H7 (cell line): ENCODE results near the gene PPP1R9A. TPM values are rescaled to one million over a fixed set of nuclear protein-coding genes. Genes with fewer than 3 reads are reported as not detected.

ENCODE experiments used
- DNase-seq: peaks from one replicate; pipeline ENCODE4 v3.0.0; 2012
- H3K27me3 ChIP-seq: 2 replicates; pipeline ENCODE4 v1.6.0; 2011; ENCODE audit warnings: mild to moderate bottlenecking, low read length; ENCODE audit not compliant: control insufficient read depth, insufficient read depth
- H3K36me3 ChIP-seq: replicated peaks from 2 replicates; pipeline ENCODE4 v1.5.1; 2011; ENCODE audit warnings: low read length; ENCODE audit not compliant: control insufficient read depth, insufficient read depth
- H3K4me3 ChIP-seq: 2 replicates; pipeline ENCODE4 v1.5.1; 2011; ENCODE audit warnings: low read depth, mild to moderate bottlenecking, control low read depth, low read length, moderate library complexity; ENCODE audit not compliant: insufficient read depth
- total RNA-seq: library from RNA; depleted of rRNA; stranded (reverse); fragments of >200 nt; shearing (Covaris generic); gene quantifications from 2 replicates; pipeline ENCODE4 v1.2.3, GENCODE V29; 2014

PPP1R9A gene
- total RNA-seq, 1 experiment from 2014 or later, result 8.0 TPM

DNA sequence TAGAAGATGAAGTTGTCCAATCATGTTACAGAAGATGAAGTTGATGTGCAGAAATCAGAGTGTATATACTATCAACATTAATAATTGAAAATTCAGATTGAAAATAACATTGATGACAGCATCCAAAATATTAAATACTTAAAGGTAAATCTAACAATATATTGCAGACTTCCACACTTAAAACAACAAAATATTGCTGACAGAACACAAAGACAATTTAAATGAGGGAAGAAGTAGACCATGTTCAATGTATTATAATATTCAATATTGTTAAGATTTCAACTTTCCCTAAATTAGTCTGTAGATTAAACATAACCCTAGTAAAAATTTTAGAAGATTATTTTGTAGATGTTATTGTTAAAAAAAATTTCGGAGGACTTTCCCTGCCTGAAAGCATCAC, 265.0 kb downstream of the PPP1R9A start:
- no peak for DNase-seq
- H3K27me3 ChIP-seq, result no peaks in the 10 kb centered on the region
- H3K36me3 ChIP-seq, result no peaks in the 10 kb centered on the region
- H3K4me3 ChIP-seq, result no peak overlapping the region

DNA sequence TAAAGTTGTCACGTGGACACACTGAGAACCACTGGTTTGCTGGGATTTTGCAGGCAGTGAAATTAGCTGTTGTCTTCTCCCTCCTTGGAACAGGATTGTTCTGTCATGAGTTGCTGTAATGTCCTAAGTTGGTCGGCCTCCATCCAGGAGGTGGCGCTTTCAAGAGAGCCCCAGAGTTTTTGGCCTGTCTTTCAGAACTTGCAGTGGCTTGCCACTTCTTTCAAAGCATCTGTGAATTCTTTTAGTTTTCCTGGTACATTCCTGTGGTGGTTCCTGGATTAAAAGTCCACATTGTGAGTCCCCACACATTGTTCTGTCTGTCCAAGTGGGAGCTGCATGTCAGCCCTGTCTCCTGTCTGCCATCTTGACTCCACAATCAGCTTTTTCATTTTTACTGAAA, 283.1 kb downstream of the PPP1R9A start:
- H3K4me3 ChIP-seq, result no peak overlapping the region
- no peaks in the 10 kb centered on the region for H3K27me3 ChIP-seq
- H3K36me3 ChIP-seq, result no peaks in the 10 kb centered on the region
- DNase-seq, result peak; percentile 2

- no peak for DNase-seq
- Histone ChIP-seq H3K27me3 (no peaks in the 10 kb centered on the region), H3K4me3 (no peak overlapping the region), H3K36me3 (no peaks in the 10 kb centered on the region)
Observed at GRCh38 chr7:95191795-95192194, 284.4 kb downstream of the PPP1R9A start.

- DNase-seq, result no peak
- Histone ChIP-seq H3K4me3 (no peak overlapping the region), H3K27me3 (no peaks in the 10 kb centered on the region), H3K36me3 (no peaks in the 10 kb centered on the region)
Observed at GRCh38 chr7:95198863-95199262, 291.5 kb downstream of the PPP1R9A start.

DNA sequence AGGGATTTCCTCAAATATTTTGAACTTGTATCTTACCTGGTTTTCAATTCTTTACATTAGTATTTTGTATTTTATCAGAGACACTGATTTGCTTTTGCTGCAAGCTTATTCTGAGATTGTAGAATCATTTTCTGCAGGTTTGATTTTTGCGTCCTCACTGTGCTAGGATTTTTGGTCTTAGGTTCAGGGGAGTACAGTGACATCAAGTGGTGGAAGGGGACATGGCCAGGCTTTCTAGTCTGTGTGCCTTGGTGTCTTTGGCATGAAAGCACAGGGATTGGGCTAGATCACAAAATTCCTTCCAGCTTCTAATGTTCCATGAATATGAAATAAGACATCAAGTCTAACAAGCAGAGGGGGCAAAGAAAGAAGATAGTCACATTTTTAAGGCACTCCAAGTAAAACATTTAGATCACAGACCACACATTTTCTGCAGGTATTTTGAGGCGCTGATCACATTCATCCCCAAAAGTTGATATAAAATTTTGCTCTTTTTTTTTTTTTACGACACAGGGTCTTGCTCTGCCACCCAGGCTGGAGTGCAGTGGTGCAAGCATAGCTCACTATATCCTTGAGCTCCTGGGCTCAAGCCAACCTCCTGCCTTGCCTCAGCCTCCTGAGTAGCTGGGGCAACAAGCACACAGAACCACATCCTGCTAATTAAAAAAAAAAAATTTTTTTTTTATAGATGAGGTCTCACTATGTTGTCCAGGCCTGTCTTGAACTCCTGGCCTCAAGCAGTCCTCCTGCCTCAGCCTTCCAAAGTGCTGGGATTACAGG, 292.6 kb downstream of the PPP1R9A start:
- Histone ChIP-seq H3K4me3 (no peak overlapping the region), H3K36me3 (no peaks in the 10 kb centered on the region), H3K27me3 (no peaks in the 10 kb centered on the region)
- DNase-seq, result peak; percentile 14

GRCh38 chr7:95200741-95201140, 293.3 kb downstream of the PPP1R9A start:
- H3K27me3 ChIP-seq, result no peaks in the 10 kb centered on the region
- no peak overlapping the region for H3K4me3 ChIP-seq
- no peaks in the 10 kb centered on the region for H3K36me3 ChIP-seq
- DNase-seq, result no peak

DNA sequence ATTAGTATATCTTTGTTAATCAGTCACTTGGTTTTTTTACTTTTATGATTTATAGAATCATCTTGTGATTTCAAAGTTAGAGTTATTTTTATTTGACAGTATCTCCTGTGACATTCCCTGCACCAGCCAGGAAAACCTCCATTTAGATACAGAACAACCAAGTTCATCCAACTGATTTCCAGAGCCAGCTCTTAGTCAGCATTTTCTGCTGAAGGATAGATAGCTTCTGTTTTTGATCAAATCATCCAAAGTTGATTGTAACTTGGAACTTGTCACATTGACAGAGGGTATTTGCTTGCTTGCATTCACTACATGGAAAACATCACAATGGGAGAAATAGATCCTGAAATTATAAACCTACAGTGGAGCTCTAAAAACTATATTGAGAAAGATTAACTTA, 294.3 kb downstream of the PPP1R9A start:
- Histone ChIP-seq H3K4me3 (no peak overlapping the region), H3K27me3 (no peaks in the 10 kb centered on the region), H3K36me3 (no peaks in the 10 kb centered on the region)
- no peak for DNase-seq

DNA sequence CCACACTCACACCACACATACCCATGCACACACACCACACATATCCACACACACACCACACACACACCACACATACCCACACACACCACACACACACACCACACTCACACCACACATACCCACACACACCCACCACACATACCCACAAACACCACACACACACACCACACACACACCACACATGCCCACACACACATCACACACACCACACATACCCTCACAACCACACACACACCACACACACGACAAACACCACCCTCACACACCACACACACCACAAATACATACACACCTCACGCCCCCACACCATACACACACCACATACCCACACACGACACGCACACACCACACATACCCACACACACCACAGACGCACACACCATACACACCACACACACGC, 297.2 kb downstream of the PPP1R9A start:
- no peak overlapping the region for H3K4me3 ChIP-seq
- H3K27me3 ChIP-seq, result no peaks in the 10 kb centered on the region
- DNase-seq, result no peak
- H3K36me3 ChIP-seq, result no peaks in the 10 kb centered on the region

DNA sequence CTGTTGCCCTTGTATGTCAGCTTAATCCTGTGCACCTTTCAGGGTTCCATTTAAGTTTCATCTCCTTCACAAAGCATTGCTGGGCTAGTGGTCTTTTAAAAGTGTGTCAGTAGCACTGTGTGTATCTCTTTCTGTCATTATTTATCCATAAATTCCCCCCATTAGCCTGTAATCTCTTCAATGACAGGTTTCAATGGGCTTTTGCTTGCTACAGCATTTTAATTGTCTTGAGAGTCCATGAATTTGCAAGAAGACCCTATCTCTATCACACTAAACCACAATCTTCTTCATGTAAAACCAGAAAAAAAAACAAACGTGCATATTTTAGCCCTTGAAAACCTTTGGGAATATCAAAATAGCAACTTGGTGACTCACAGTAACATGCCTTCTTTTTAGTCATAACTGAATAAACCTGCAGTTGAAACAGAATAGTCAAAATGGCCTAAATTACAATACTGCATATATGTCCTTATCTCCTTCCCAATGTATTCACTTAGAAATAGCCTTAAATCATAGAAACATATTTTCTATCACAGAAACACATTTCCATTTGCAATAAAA, 298.4 kb downstream of the PPP1R9A start:
- DNase-seq, result no peak
- H3K27me3 ChIP-seq, result no peaks in the 10 kb centered on the region
- H3K4me3 ChIP-seq, result no peak overlapping the region
- H3K36me3 ChIP-seq, result no peaks in the 10 kb centered on the region

DNA sequence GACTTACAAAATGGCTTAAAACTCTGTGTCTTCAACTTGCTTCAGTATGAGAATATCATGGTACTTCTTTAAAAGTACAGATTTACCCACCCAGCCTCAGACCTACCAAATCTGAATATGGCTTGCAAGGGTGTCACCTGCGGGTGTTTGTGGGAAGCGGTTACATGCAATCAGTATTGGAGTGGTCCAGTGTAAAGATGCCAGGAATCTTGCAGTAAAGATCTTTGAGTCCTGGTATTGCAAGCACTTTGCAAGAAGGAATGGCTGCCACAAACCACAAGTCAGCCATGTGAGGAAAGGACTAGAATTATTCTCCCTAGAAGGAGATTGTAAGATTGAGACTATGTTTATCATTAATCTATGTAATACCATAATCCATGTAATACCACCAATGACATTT, 301.9 kb downstream of the PPP1R9A start:
- Histone ChIP-seq H3K36me3 (no peaks in the 10 kb centered on the region), H3K4me3 (no peak overlapping the region), H3K27me3 (no peaks in the 10 kb centered on the region)

DNA sequence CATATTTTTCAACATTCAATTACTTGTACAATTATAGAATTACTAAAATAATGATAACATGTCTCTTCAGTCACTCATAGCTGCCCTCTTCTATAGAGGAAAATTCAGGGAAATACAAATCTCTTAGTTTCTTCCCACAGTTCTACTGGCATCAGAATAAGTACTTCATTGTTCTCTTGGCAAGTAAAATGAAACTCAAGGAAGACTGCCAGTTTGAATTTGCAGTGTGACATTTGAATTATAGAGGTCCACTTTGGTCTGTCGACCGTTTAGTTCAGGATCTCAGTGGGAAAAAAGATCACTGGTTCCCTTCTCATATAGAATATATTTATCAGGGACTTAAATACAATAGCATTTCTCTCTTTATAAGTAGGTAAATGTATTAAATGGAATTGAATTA, 302.4 kb downstream of the PPP1R9A start:
- no peaks in the 10 kb centered on the region for H3K27me3 ChIP-seq
- DNase-seq, result no peak
- H3K4me3 ChIP-seq, result no peak overlapping the region
- no peaks in the 10 kb centered on the region for H3K36me3 ChIP-seq

More for the DNA sequence above, 301.9 kb downstream of the PPP1R9A start:
- DNase-seq, result no peak

GRCh38 chr7:95213148-95213547, 305.8 kb downstream of the PPP1R9A start:
- no peak overlapping the region for H3K4me3 ChIP-seq
- H3K27me3 ChIP-seq, result no peaks in the 10 kb centered on the region
- H3K36me3 ChIP-seq, result no peaks in the 10 kb centered on the region
- DNase-seq, result no peak

DNA sequence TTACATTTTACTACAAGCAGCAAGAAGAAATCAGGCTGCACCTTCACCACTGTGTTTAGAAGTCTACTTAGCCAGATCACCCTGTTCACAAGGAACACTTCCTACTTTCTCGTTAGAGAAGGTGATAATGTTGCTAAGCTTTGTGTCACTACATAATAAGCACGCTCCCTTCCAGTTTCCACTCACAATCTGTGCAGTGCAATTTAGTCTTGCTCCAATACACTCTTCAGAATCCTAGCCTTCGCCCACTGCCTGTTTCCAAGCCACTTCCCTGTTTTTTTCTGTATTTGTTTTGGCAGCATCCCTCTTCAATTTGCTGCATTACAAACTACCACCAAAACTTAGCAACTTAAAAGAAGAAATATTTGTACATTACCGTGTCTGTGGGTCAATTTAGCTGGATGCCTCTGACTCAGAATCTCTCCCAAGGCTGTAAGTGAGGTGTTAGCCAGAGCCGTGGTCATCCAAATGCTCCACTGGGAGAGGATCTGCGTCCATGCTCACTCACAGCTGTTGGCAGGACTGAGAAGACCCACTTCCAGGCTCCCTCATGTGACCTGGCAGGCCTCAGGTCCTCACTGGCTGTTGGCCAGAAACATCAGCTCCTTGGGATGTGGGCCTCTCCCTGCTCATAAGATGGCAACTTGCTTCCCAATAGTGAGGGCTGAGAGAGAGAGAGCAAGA, 306.6 kb downstream of the PPP1R9A start:
- DNase-seq, result no peak
- no peak overlapping the region for H3K4me3 ChIP-seq
- H3K36me3 ChIP-seq, result no peaks in the 10 kb centered on the region
- H3K27me3 ChIP-seq, result no peaks in the 10 kb centered on the region

DNA sequence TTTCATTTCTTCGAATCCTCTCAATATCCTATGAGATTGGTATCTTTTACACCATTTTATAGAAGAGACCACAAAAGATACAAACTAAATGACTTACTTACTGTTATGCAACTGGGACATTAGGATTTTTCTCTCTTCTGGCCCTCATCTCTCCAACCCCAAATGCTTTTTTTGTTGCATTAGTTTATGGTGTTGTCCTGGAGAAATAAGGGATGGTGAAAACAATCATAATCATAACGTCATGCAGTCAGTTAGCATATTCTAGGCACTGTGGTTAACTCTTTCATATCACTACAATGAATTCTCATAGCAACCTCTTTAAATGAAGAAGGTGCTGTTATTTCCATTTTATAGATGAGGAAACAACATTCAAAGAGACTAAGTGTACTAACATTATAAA, 312.3 kb downstream of the PPP1R9A start:
- DNase-seq, result no peak
- H3K36me3 ChIP-seq, result no peaks in the 10 kb centered on the region
- no peak overlapping the region for H3K4me3 ChIP-seq
- no peaks in the 10 kb centered on the region for H3K27me3 ChIP-seq

GRCh38 chr7:95220328-95220727, 312.9 kb downstream of the PPP1R9A start:
- no peak for DNase-seq

More at GRCh38 chr7:95220328-95220727, 312.9 kb downstream of the PPP1R9A start:
- Histone ChIP-seq H3K27me3 (no peaks in the 10 kb centered on the region), H3K4me3 (no peak overlapping the region), H3K36me3 (no peaks in the 10 kb centered on the region)
